Testis (tissue), 3 donors: ENCODE measurements around the gene TMEM45B. TPM values are rescaled to one million over a fixed set of nuclear protein-coding genes. Genes with fewer than 3 reads are reported as not detected.
"Not testable (repeated sequence)": the region's sequence is repeated elsewhere in the genome, so short reads cannot be mapped to it uniquely, and the experiment has no call there.

Experiments
- DNase-seq: peaks from one replicate; pipeline ENCODE4 v3.0.0-alpha.2; 2019
- H3K27ac ChIP-seq, 2 donors: fragments of 200-600 bp; sonication (generic); one replicate each; pipeline ENCODE4 v1.5.1; 2019
- H3K27me3 ChIP-seq: fragments of 200-600 bp; sonication (generic); one replicate; pipeline ENCODE4 v1.5.1; 2019
- H3K36me3 ChIP-seq: fragments of 200-600 bp; sonication (generic); one replicate; pipeline ENCODE4 v1.5.1; 2017; ENCODE audit warnings: low read depth; ENCODE audit errors: missing control alignments
- H3K4me1 ChIP-seq: fragments of 200-600 bp; sonication (generic); one replicate; pipeline ENCODE4 v1.5.1; 2019
- H3K4me3 ChIP-seq, 2 donors: fragments of 200-600 bp; sonication (generic); one replicate each; pipeline ENCODE4 v1.5.1; 2017 to 2019
- H3K9me3 ChIP-seq: fragments of 200-600 bp; sonication (generic); one replicate; pipeline ENCODE4 v1.5.1; 2017
- CTCF ChIP-seq, 3 experiments: fragments of 450-650 bp in 2 of 3; fragments of 200-600 bp in 1 of 3; sonication (generic) in 1 of 3; IDR thresholded peaks; one replicate each; pipeline ENCODE4 v1.5.1; 2016 to 2019; ENCODE audit warnings: antibody characterized with exemption in 3 of 3, mild to moderate bottlenecking in 2 of 3, moderate library complexity in 1 of 3
- POLR2A ChIP-seq: fragments of 450-650 bp; IDR thresholded peaks from one replicate; pipeline ENCODE4 v1.6.1; 2017; ENCODE audit warnings: antibody characterized with exemption, mild to moderate bottlenecking, moderate library complexity
- WGBS, 2 donors: methylation state at CpG; one replicate each; pipeline ENCODE4 v1.1.5; 2018; 5-methylcytosine and 5-hydroxymethylcytosine counted together
- intact Hi-C: fragments of 100-400 bp; cut with DNase I; formaldehyde crosslinking; loops from one replicate; pipeline ENCODE4 v1.15.1; 2023; ENCODE audit warnings: low total_unique reads
- polyA plus RNA-seq: library from polyadenylated mRNA; stranded (reverse); fragments of 350-450 nt; fragmentation: Illumina TruSeq; extraction: RNeasy Lipid Tissue Mini Kit (QIAGEN cat#74804); gene quantifications from one replicate; pipeline ENCODE4 v1.2.3, GENCODE V29; 2014; ENCODE audit warnings: low read depth, low replicate concordance; ENCODE audit not compliant: insufficient read depth
- total RNA-seq, 2 donors: library from RNA; depleted of rRNA; stranded (reverse); fragments of >200 nt; gene quantifications; one replicate each; pipeline ENCODE4 v1.2.3, GENCODE V29; 2016

Gene TMEM45B
- total and polyA plus RNA-seq, 3 donors from 2014 or later, result 0.12 to 0.54 TPM; not detected in 1

- H3K27me3 ChIP-seq, result no peaks in the 10 kb centered on the region
- DNase-seq, result no peak
- H3K9me3 ChIP-seq, result no peaks in the 10 kb centered on the region
- no peak overlapping the region for H3K4me3 ChIP-seq
- no peak overlapping the region for H3K27ac ChIP-seq
- no peaks in the 10 kb centered on the region for H3K36me3 ChIP-seq
- TF ChIP-seq CTCF (IDR thresholded peaks at IDR 0.05), result no peak
- no peak for TF ChIP-seq POLR2A
- WGBS, 2 donors, result 73 to 78% methylated on average over 3 of the region's 3 CpGs
- intact Hi-C loops, result no loop called here
- H3K4me1 ChIP-seq, result no peaks in the 10 kb centered on the region
These were observed 30.1 kb upstream of the TMEM45B start for GRCh38 chr11:129785383-129786111.

GRCh38 chr11:129786112-129786416 is 29.6 kb upstream of the TMEM45B start:
- DNase-seq, H3K27me3 ChIP-seq, H3K9me3 ChIP-seq, H3K36me3 ChIP-seq, H3K4me1 ChIP-seq, H3K27ac ChIP-seq, intact Hi-C loops, H3K4me3 ChIP-seq: not testable (repeated sequence)
- WGBS, 2 donors, result 61 to 95% methylated on average over 2 of the region's 2 CpGs

GRCh38 chr11:129787532-129788155 is 28.0 kb upstream of the TMEM45B start:
- 83 to 98% methylated on average over 2 of the region's 2 CpGs for WGBS, 2 donors
- Histone ChIP-seq H3K4me1 (no peaks in the 10 kb centered on the region), H3K36me3 (no peaks in the 10 kb centered on the region), H3K27me3 (no peaks in the 10 kb centered on the region), H3K27ac (no peak overlapping the region), H3K9me3 (no peaks in the 10 kb centered on the region), H3K4me3 (no peak overlapping the region)
- intact Hi-C loops, result no loop called here
- no peak for DNase-seq
- TF ChIP-seq POLR2A (no peak), CTCF (IDR thresholded peaks at IDR 0.05) (no peak)

- Histone ChIP-seq H3K4me3 (no peak overlapping the region), H3K9me3 (no peaks in the 10 kb centered on the region)
- WGBS, 2 donors, result 85 to 87% methylated on average over 2 of the region's 2 CpGs
These were observed 27.4 kb upstream of the TMEM45B start for GRCh38 chr11:129788278-129788677.

GRCh38 chr11:129790106-129790505 is 25.5 kb upstream of the TMEM45B start:
- H3K27ac ChIP-seq, result no peak overlapping the region
- WGBS, 2 donors, result 73 to 85% methylated on average over 2 of the region's 2 CpGs
- no peaks in the 10 kb centered on the region for H3K27me3 ChIP-seq
- intact Hi-C loops, result no loop called here
- DNase-seq, result no peak
- no peaks in the 10 kb centered on the region for H3K36me3 ChIP-seq
- TF ChIP-seq POLR2A, result no peak
- no peak for TF ChIP-seq CTCF (IDR thresholded peaks at IDR 0.05)
- H3K4me1 ChIP-seq, result no peaks in the 10 kb centered on the region
- H3K9me3 ChIP-seq, result no peaks in the 10 kb centered on the region
- no peak overlapping the region for H3K4me3 ChIP-seq

More at GRCh38 chr11:129788278-129788677, 27.4 kb upstream of the TMEM45B start:
- intact Hi-C loops, result no loop called here
- Histone ChIP-seq H3K27me3 (no peaks in the 10 kb centered on the region), H3K4me1 (no peaks in the 10 kb centered on the region), H3K36me3 (no peaks in the 10 kb centered on the region), H3K27ac (no peak overlapping the region)
- TF ChIP-seq CTCF (IDR thresholded peaks at IDR 0.05) (no peak), POLR2A (no peak)
- no peak for DNase-seq
